ENCODE measurements around the gene USP34. TPM values are rescaled to one million over a fixed set of nuclear protein-coding genes. Genes with fewer than 3 reads are reported as not detected.

The USP34 gene
- total and polyA plus RNA-seq, 9 of the 15 experiments (the other 6 are each of a cell fraction or from before 2014, with no cell fraction given) = 19.8 to 108 (median 67.8) TPM

DNA sequence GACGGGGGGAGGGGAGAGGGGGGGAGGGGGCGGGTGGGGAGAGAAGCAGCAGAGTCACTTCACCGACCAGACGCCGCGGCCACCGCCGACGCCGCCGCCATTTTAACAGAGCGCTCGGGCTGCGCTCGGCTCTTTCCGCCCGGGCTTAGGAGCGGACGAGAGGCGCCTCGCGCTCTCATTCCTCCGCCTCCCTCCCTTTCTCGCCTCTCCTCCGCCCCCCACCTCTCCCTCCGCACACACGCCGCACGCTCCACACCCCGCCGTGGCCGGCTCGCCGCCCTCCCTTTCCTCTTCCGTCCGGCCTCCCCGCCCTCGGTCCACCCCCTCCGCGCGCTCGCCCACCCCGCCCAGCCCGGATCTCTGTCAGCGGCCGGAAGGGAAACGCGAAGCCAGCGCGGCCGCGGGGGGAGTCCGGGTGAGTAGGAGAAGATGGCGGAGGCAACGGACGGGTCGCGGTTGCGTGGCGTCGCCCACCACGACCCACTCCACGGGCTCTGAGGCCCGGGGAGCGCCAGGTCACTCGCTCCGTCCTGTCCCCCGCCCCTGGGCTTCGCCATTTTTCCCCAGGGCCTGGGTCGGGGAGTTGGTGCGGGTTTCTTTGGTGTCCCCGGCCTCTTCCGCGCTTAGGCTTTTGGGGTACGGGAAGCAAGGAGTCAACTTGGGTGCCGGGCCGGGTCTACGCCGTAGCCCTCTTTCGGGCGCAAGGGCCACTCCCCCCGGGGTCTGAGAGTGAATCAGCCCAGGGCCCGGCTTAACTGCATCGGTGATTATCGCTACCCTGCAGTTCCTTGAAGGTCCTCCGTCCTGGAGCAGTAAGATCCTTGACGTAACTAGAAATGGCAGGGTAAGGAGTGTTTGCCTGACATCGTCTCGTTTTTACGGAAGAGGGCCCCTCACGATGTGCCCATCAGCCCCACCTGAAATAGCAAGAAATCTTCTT, at the start of gene USP34 (continued):
- no peak for TF ChIP-seq FOXK1 (CRISPR knock-in tag; IDR thresholded peaks at IDR 0.05; ENCODE audit: borderline replicate concordance)
- no peak for TF ChIP-seq FOS (IDR thresholded peaks at IDR 0.05; ENCODE audit: extremely low read depth, insufficient read length)
- TF ChIP-seq PCBP1 (IDR thresholded peaks at IDR 0.05; ENCODE audit: low read depth, low read length, poor library complexity, severe bottlenecking) = peak; percentile 99
- no peak for TF ChIP-seq XRCC5 (IDR thresholded peaks at IDR 0.05; ENCODE audit: low read depth, low read length)
- TF ChIP-seq, protein P1, sequence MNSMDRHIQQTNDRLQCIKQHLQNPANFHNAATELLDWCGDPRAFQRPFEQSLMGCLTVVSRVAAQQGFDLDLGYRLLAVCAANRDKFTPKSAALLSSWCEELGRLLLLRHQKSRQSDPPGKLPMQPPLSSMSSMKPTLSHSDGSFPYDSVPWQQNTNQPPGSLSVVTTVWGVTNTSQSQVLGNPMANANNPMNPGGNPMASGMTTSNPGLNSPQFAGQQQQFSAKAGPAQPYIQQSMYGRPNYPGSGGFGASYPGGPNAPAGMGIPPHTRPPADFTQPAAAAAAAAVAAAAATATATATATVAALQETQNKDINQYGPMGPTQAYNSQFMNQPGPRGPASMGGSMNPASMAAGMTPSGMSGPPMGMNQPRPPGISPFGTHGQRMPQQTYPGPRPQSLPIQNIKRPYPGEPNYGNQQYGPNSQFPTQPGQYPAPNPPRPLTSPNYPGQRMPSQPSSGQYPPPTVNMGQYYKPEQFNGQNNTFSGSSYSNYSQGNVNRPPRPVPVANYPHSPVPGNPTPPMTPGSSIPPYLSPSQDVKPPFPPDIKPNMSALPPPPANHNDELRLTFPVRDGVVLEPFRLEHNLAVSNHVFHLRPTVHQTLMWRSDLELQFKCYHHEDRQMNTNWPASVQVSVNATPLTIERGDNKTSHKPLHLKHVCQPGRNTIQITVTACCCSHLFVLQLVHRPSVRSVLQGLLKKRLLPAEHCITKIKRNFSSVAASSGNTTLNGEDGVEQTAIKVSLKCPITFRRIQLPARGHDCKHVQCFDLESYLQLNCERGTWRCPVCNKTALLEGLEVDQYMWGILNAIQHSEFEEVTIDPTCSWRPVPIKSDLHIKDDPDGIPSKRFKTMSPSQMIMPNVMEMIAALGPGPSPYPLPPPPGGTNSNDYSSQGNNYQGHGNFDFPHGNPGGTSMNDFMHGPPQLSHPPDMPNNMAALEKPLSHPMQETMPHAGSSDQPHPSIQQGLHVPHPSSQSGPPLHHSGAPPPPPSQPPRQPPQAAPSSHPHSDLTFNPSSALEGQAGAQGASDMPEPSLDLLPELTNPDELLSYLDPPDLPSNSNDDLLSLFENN (IDR thresholded peaks at IDR 0.05; ENCODE audit: low read depth in 2 of 2, low read length in 2 of 2) = peak in 1 of 2 experiments; percentile 27; a peak in 1 of 4 replicates
- no peak for TF ChIP-seq ZFP36 (IDR thresholded peaks at IDR 0.05; ENCODE audit: low read depth, low read length, partially characterized antibody)
- no peak for TF ChIP-seq PHF21A (IDR thresholded peaks at IDR 0.05; ENCODE audit: borderline replicate concordance, low read depth)
- TF ChIP-seq, protein P2, sequence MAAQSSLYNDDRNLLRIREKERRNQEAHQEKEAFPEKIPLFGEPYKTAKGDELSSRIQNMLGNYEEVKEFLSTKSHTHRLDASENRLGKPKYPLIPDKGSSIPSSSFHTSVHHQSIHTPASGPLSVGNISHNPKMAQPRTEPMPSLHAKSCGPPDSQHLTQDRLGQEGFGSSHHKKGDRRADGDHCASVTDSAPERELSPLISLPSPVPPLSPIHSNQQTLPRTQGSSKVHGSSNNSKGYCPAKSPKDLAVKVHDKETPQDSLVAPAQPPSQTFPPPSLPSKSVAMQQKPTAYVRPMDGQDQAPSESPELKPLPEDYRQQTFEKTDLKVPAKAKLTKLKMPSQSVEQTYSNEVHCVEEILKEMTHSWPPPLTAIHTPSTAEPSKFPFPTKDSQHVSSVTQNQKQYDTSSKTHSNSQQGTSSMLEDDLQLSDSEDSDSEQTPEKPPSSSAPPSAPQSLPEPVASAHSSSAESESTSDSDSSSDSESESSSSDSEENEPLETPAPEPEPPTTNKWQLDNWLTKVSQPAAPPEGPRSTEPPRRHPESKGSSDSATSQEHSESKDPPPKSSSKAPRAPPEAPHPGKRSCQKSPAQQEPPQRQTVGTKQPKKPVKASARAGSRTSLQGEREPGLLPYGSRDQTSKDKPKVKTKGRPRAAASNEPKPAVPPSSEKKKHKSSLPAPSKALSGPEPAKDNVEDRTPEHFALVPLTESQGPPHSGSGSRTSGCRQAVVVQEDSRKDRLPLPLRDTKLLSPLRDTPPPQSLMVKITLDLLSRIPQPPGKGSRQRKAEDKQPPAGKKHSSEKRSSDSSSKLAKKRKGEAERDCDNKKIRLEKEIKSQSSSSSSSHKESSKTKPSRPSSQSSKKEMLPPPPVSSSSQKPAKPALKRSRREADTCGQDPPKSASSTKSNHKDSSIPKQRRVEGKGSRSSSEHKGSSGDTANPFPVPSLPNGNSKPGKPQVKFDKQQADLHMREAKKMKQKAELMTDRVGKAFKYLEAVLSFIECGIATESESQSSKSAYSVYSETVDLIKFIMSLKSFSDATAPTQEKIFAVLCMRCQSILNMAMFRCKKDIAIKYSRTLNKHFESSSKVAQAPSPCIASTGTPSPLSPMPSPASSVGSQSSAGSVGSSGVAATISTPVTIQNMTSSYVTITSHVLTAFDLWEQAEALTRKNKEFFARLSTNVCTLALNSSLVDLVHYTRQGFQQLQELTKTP (IDR thresholded peaks at IDR 0.05; ENCODE audit: low read depth in 1 of 2, partially characterized antibody in 2 of 2) = no peak
- TF ChIP-seq ZNF707 (CRISPR knock-in tag; conservative IDR thresholded peaks at IDR 0.05) = no peak
- no peak for TF ChIP-seq SOX6 (IDR thresholded peaks at IDR 0.05)
- TF ChIP-seq, protein P3, sequence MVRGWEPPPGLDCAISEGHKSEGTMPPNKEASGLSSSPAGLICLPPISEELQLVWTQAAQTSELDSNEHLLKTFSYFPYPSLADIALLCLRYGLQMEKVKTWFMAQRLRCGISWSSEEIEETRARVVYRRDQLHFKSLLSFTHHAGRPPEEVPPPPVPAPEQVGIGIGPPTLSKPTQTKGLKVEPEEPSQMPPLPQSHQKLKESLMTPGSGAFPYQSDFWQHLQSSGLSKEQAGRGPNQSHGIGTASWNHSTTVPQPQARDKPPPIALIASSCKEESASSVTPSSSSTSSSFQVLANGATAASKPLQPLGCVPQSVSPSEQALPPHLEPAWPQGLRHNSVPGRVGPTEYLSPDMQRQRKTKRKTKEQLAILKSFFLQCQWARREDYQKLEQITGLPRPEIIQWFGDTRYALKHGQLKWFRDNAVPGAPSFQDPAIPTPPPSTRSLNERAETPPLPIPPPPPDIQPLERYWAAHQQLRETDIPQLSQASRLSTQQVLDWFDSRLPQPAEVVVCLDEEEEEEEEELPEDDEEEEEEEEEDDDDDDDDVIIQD (CRISPR knock-in tag; IDR thresholded peaks at IDR 0.05) = no peak
- TF ChIP-seq ZNF165 (CRISPR knock-in tag; IDR thresholded peaks at IDR 0.05; ENCODE audit: borderline replicate concordance) = no peak; the same call in 1 of the 2 replicates
- TF ChIP-seq ZNF75A (CRISPR knock-in tag; IDR thresholded peaks at IDR 0.05) = no peak
- TF ChIP-seq CREB1 (IDR thresholded peaks at IDR 0.05) = peak; percentile 39
- peak; percentile 44; the same call in 1 of the 2 replicates for TF ChIP-seq CREB1 (CRISPR knock-in tag; IDR thresholded peaks at IDR 0.05)
- TF ChIP-seq ZKSCAN3 (CRISPR knock-in tag; IDR thresholded peaks at IDR 0.05) = no peak

Data from K562 (cell line).